ENCODE data around the gene CNIH3.
"Not testable (repeated sequence)": the region's sequence is repeated elsewhere in the genome, so short reads cannot be mapped to it uniquely, and the experiment has no call there.

The CNIH3 gene

DNA sequence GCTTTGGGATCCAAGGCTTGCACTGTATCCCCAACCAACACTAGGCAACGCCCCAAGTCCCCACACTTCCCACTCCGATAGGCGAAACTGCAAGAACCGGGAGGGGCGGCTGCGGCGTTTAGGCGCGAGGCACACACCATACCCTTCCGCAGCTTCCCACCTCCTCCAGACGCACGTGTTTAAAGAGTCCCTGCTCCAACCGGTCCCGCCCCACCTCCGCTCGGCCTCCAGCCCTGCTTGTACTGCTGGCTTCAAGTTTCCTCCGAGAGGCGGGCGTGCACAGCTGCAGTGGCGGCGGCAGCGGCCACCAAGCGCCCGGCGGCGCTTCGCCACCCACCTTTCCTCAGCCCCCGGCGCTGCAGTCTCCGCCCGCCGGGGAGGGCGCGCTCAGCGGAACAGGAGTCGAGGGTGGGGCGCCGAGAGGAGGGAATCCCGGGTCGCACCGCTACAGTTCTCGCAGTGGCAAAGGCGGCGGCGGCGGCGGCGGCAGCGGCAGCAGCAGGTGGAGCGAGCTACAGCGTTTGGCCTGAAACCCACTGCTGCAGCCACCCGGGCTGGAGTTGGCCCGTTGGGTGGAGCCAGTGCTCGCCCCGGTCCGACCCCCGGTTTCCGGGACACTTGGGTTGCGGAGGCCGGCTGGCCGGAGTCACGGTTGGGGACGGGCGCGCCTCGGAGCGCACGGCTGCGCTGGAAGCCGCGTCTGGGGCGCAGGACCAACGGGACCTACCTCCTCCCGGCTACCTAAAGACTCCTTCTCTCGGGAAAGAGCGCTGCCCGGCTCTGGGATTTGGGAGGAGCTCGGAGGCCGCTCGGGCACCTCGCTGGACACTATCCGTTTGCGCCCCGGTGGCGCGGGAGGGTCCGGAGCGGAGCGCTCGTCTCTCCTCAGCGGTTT is at the start of gene CNIH3:
CNIH3 (plus strand) TSS at position 457 of the 895 bp plus-strand sequence. CDS start 858 bp downstream, outside the sequence.
- no peak for FAIRE-seq

DNA sequence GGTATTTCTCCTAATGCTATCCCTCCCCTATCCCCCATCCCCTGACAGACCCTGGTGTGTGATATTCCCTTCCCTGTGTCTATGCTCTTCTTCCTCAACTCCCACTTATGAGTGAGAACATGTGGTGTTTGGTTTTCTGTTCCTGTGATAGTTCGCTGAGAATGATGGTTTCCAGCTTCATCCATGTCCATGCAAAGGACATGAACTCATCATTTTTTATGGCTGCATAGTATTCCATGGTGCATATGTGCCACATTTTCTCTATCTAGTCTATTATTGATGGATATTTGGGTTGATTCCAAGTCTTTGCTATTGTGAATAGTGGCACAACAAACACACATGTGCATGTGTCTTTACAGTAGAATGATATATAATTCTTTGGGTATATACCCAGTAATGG is 49.6 kb upstream of the CNIH3 start:
- FAIRE-seq = not testable (repeated sequence)

DNA sequence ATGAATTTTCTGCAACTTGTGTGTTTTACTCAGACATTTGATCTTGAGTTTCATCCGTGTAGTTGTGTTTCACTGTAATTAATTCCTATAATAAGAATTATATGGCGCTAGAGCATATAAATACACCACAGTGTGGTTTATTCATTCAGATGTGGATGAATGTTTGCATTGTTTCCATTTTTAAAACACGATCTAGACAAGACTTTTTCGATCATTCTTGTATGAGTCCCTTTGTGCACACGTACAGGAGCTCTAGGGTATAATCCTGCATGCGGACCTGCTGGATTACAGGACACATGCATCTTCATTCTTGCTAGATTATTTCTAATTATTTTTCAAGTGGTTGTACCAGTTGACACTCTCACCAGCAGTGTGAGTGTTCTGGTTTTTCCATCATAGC is 46.8 kb upstream of the CNIH3 start:
- FAIRE-seq = no peak

DNA sequence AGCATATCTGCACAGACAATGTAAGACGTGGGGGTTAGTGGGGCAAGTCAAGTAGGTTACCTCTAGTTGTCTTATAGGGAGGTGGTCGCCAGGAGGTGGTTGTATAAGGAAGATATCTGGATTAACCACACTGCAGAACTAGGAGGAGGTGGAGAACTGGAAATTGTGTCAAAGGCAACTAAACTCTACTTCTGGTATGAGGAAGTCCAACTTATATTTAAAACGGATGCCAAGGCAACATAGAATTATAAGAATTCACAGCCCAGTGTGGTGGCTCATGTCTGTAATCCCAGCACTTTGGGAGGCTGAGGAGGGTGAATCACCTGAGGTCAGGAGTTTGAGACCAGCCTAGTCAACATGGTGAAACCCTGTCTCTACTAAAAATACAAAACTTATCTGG is 44.1 kb upstream of the CNIH3 start:
- not testable (repeated sequence) for FAIRE-seq

DNA sequence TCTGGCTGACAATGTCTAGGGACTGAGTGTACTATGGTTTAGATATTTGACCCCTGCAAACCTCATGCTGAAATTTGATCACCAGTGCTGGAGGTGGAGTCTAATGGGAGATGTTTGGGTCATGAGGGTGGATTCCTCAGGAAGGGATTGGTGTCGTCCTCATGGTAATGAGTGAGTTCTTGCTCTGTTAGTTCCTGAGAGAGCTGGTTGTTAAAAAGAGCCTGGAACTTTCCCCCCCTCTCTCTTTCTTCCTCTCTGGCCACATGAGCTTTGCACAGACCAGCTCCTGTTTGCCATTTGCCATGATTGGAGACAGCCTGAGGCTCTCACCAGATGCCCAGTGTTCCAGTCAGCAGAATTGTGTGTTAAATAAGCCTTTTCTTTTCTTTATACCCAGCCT is 36.6 kb upstream of the CNIH3 start:
- FAIRE-seq = no peak

DNA sequence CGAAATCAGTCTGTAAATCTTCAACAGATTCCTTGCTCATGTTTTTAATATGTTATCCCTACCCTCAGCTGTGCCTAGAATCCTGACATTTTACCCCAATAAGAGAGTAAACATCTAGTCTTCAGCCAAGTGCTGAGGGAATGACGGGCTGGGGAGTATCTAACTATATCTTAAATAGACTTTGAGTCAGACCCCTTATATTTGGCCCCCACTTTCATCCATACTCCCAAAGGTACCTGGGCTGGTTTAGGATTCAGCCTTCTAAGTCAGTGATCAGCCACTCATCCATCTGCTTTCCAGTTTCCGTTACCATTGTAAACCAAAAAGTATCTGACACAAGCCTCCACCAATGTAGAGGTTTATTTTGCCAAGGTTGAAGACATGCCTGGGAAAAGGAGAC is 36.1 kb upstream of the CNIH3 start:
- no peak for FAIRE-seq

DNA sequence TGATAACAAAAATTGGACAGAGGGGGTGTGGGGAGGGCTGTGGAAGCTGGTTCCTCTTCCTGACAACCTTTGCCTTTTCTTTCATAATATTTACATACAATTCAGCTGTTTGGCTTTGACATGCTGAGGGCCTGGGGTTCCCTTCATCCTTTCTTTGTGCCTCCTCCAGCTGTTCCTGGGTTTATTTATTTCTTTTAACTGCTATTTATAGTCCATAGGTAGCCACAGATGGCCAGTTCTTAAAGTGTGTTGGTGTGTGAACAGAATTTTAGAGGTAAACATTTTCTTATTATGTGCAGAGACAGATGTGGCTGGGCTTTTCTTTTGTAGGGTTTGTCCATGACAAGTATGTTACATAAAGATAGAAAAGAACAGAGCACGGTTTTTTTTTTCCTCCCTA is 34.1 kb upstream of the CNIH3 start:
- no peak for FAIRE-seq

DNA sequence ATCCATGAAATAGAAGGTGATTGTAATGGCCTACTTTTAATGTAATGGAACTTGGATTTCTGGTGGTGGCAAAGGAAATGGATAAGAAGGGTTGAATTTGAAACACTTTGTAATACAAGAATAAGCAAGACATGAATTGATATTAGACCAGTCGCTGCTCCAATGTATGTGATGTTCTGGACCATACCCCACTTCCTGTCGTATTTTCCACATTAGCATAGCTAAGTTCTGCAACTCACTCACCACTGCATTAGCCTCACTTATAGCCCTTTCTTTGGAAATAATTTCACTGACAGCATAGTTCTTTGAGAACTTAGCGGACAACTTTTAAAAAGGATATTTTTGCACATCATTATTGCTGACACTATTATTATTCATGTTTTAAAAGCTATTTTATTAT is 32.3 kb upstream of the CNIH3 start:
- no peak for FAIRE-seq

DNA sequence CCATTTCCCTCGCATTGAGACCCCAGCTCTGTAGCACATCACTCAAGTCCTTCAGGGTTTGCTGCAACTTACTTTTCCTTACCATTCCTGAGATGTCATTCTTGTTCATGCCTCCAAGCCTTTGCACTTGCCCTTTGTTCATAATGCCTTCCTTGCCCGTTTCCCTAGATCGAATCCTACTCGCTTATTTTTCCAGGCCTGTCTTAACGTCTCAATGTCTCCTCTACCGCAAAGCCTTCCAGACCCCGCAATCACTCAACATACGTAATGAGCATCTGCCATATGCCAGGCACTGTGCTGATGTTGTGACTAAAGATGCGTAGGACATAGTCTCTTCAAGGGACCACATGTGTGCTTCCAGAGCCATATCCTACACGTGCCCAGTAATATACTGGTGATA is 31.1 kb upstream of the CNIH3 start:
- no peak for FAIRE-seq

DNA sequence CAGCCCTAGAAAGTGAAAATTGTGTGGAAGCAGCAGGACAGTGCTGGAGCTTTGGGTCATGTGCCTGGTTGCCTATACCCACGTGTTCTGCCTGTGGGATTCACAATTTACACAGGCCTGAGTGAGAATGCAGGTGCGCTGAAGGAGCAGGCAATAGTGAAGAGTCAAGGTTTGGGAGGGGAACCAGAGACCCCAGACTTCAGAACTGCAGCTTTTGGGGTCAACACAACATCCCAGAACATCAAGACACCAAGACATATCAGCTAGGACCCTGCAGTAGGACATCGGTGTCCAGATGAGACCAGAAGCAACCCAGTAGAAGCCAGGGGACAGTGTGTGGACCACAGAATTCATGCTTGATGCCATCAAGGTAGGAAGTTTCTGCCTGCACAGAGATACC is 29.1 kb upstream of the CNIH3 start:
- FAIRE-seq = no peak

DNA sequence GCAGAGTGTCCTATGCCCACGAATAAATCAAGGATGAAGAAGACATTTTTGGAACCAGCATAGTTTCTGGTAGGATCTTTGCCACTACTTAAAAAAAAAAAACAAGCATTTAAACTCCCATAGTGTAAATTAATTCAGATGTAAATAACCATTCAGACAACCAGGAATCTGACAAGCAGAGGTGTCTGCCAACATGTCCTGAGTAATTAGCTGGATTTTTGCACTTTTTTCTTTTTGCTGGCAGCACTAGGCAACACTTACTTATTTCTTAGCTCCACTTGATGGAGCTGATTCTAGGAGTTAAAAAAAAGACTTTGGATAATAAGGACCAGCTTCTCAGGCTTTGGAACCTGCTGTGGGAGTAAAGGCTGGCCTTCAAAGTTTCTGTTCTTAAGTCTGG is 27.6 kb upstream of the CNIH3 start:
- no peak for FAIRE-seq

DNA sequence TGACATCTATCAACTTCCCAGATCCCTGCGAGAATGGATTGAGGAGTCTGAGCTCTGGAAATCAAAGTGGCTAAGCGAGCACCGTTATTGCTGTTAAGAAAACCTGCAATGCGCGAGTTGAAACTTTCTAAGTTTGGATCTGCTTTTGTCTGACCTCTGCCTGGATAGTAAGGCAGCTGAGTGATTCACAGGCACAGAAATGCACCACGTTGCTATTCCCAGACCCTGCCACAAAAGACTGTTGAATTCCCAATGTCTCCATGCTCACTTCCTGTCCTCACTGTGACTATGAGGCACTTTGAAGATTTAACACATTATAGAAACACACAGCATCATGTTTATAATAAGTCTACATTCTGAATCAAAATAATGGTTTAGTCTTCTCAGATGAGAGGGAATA is 27.1 kb upstream of the CNIH3 start:
- FAIRE-seq = no peak

DNA sequence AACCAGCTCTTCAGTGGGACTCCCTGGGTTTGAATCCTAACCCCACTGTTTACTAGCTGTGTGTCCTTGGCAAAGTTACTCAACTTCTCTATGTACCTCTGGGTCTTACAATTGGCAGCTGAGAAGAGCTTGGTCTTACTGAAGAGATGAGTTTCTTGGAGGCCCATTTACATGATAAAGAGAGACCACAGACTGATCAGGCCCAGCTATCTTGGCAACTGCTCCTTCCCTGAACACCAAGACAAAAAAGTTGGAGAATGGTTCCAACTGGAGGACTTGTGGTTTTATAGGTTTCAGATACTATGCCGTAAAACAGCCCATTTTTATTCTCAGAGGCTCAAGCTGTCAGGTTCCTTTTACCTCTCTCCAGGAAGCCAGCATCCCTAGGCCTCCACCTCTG is 24.8 kb upstream of the CNIH3 start:
- FAIRE-seq = no peak

DNA sequence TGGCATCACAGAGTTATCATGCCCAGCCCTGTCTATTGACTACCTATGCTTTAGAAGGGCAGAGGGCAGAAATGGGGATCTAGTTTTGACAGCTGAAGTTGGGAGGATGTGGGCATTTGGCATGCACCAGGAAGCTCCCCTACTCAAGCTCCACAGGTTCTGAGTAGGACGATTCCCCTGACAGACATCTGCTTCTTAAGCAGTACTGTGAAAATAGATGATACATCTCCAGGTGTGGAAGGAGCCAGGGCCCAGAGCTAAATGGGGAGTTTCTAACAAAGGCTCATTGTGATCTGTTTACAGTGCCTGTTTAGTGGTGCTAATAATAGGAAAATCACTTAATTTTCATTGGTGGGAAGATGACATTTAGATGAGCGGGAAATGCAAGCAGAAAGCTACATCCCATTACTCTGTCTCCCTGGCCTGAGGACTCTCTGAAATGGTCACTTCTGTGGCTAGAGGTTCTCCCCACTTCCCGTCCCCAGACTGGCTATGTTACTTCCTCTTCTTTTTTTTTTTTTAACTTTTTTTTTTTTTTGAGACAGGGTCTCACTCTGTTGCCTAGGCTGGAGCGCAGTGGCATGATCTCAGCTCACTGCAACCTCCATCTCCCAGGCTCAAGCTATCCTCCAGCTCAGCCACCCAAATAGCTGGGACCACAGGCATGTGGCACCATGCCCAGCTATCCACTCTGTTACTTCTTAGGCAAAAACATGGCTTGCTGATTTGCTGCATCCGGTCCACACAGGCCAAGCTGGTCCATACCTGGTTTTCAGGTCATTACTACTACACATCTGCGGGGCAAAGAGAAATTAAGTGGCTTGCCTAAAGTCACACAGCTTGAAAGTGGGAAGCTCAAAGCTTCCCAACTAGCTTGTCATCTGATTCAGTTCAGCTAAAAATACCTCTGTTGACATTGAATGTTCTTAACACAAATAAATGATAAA is 23.2 kb upstream of the CNIH3 start:
- FAIRE-seq = no peak

DNA sequence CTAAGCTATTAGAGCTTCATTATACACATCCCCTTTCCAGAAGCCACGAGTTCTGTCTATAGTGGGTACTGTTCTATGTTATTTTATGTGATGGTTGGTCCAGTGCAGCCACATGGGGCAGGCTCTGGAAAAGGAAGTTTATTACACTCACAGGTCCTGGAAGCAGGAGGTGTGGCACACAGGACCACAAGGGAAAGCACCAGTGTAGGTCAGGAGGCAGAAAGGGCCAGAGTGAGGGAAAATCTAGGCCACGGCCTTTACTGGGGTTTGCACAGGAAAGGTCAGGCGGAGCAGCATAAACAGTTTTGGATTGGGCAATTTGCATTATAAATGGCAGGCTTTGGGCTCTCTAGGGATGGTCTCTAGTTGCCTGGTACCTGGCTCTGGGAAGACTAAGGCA is 21.8 kb upstream of the CNIH3 start:
- no peak for FAIRE-seq

DNA sequence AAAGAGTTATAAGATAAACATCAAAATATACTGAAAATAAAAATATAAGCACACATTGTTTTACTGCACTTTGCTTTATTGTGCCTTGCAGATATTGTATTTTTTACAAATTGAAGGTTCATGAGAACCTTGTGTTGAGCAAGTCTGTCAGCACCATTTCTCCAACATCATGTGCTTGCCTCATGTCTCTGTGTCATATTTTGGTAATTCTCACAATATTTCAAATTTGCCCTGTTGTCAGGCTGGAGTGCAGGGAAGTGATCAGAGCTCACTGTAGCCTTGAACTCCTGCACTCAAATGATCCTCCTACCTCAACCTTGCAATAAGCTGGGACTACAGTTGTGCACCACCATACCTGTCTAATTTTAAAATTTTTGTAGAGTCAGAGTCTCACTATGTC is 21.3 kb upstream of the CNIH3 start:
- FAIRE-seq = no peak

DNA sequence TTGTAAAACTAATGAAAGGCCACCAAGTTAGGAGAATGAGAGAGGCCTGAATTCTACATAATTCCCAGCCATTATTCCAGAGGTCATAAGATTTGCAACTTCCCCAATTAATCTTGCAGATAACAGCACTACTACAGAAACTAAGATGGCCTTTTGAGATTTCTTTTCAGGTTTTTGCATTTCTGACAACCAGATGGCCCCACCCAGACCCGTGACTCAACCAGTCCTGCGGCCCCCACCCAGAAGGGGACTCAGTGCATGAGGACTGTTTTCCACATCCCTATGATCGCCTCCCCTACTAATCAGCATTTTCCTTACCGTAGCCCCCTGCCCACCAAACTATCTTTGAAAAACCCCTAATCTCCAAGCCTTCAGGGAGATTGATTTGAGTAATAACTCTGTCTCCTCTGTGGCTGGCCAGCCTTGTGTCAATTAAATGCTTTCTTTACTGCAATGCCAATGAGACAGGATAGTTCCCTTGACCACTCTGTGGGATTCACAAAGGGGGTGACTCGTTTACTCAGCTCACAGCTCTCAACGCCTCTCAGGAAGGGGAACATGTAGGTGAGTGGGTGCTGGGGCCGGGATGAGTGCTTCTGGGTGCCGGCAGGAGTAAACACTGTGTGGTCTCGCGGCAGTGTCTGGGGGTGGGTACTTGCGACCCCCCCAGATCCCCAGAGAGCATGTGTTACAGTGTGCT is 10.5 kb upstream of the CNIH3 start:
- no peak for FAIRE-seq

DNA sequence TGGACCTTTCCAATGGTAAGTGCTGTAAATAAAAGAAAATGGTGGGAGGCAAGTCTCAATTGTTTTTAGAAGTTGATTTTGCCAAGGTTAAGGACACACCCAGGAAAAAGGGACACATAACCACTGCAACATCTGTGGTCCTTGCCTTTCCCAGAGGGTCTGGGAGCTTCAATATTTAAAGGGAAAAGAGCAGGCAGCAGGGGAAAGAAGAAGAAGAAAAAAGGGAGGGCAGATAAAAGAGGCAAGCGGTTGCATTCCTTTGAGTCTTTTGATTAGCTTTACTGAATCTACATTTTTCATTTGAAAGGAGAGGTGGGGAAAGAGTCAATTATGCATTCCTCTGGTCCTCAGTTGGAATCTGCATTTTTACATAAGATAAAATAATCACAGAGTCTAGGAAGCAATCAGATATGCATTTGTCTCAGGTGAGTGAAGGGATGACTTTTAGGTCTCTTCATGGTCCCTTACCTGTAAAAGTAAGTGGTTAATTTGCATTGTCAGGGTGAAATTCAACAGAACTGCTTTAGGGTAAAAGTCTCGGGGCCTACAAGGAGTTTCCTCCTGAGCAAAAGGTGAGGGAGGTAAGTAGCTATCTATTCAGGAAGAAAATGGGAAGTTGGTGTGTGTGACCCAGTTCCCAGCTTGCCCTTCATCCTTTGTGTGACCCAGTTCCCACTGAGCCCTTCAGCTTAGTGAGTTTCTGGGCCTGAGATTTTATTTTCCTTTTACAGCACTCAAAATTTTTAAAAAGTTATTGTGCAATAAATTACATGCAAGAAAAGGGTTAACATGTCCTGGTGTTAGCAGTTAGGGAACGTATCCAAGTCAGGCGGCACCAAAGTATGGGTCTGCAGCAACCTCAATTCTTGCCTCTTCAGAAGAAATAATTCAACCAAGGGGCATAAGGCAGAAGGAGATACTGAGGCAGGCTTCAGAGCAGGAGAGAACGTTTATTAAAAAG is 8.6 kb upstream of the CNIH3 start:
- no peak for FAIRE-seq

DNA sequence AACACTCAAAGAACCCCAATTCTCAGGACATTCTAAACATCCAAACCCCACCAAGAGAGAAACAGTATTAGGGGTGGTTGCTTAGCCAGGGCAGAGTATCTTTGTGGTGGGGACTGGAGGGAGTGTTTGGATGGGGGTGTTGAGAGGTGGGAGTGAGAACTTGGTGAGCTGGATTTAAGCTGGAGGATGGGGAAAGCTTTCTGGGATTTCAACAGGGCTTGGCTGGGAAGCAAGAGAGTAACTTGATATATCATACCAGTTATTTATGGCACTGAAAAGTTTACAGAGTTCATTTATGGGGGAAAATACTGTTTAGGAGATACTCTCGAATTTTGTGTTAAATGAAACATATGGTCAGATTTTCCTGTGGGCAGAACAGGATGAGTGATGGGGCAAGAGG is 6.8 kb upstream of the CNIH3 start:
- FAIRE-seq = no peak

DNA sequence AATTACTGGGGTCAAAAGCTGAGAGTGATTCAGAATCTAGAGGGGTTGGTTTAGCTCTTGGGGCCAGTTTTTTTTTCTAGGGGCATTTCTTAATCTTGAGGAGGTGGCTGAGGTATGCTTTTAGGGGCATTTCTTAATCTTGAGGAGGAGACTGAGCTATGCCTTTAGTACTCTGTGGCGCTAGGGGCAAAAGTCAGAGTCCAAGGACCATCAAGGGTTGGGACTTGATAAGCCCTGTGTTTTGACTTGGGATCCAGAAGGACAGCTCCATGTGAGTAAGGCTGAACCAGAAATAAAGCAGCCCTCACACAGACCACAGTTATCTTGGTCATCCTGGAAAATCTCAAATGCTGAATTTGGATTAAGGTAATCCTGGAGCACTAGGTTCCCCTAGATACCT is 3.9 kb upstream of the CNIH3 start:
- no peak for FAIRE-seq

DNA sequence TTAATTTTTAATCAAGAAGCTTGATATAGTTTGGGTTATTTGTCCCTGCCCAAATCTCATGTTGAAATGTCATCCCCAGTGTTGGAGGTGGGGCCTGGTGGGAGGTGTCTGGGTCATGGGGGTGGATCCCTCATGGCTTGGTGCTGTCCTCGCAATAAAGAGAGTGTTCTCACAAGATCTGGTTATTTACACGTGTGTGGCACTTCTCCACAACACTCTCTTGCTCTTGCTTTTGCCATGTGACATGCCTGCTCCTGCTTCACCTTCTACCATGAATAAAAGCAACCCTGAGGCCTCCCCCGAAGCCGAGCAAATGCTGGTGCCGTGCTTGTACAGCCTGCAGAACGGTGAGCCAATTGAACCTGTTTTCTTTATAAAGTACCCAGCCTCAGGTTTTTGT is 2.6 kb upstream of the CNIH3 start:
- no peak for FAIRE-seq

Data from colon (tissue), 2 donors.